HG03354 (cell line): ENCODE measurements around the gene FOXP2.
"Not testable (repeated sequence)": the region's sequence is repeated elsewhere in the genome, so short reads cannot be mapped to it uniquely, and the experiment has no call there.

Experiments used
- ATAC-seq: cut with Tn5 transposase; IDR thresholded peaks from one replicate; pipeline ENCODE4 v1.9.1; 2021; ENCODE audit warnings: mild to moderate bottlenecking; ENCODE audit not compliant: unreplicated experiment, poor library complexity, severe bottlenecking

FOXP2 gene

GRCh38 chr7:114414156-114415063 lies at the start of gene FOXP2:
TSS of gene FOXP2 (plus strand) at chr7:114414815. CDS start at chr7:114426512, 11,697 bp downstream.
- no peak for ATAC-seq

GRCh38 chr7:114365791-114366190 lies 48.8 kb upstream of the FOXP2 start:
- no peak for ATAC-seq

- no peak for ATAC-seq
These were observed 46.1 kb upstream of the FOXP2 start for GRCh38 chr7:114368492-114368891.

- ATAC-seq, result no peak
These were observed 45.3 kb upstream of the FOXP2 start for GRCh38 chr7:114369294-114369693.

GRCh38 chr7:114372619-114373018 lies 42.0 kb upstream of the FOXP2 start:
- no peak for ATAC-seq

GRCh38 chr7:114375907-114376306 lies 38.7 kb upstream of the FOXP2 start:
- ATAC-seq, result no peak

GRCh38 chr7:114383946-114384345 lies 30.7 kb upstream of the FOXP2 start:
- not testable (repeated sequence) for ATAC-seq

- ATAC-seq, result not testable (repeated sequence)
These were observed 30.3 kb upstream of the FOXP2 start for GRCh38 chr7:114384346-114384745.

- ATAC-seq, result no peak
These were observed 26.6 kb upstream of the FOXP2 start for GRCh38 chr7:114388021-114388420.

- ATAC-seq, result no peak
These were observed 21.9 kb upstream of the FOXP2 start for GRCh38 chr7:114392686-114393085.

GRCh38 chr7:114402876-114403635 lies 11.6 kb upstream of the FOXP2 start:
- no peak for ATAC-seq

GRCh38 chr7:114405427-114405826 lies 9.2 kb upstream of the FOXP2 start:
- ATAC-seq, result peak; percentile 89

GRCh38 chr7:114409750-114410149 lies 4.9 kb upstream of the FOXP2 start:
- no peak for ATAC-seq

GRCh38 chr7:114412548-114412947 lies 2.1 kb upstream of the FOXP2 start:
- ATAC-seq, result no peak

GRCh38 chr7:114413761-114414155 lies 857 bp upstream of the FOXP2 start:
- no peak for ATAC-seq

- no peak for ATAC-seq
These were observed 712 bp downstream of the FOXP2 start for GRCh38 chr7:114415064-114415989.

- no peak for ATAC-seq
These were observed 1.7 kb downstream of the FOXP2 start for GRCh38 chr7:114416129-114416990.

- ATAC-seq, result no peak
These were observed 2.7 kb downstream of the FOXP2 start for GRCh38 chr7:114417290-114417689.

GRCh38 chr7:114418117-114418516 lies 3.5 kb downstream of the FOXP2 start:
- ATAC-seq, result no peak
